PC-9 (cell line): ENCODE results near the gene RPS29. TPM values are rescaled to one million over a fixed set of nuclear protein-coding genes. Genes with fewer than 3 reads are reported as not detected.

ENCODE experiments used
- BruUV-seq: library from RNA; stranded (reverse); fragments of 400-500 nt; replicated peaks from 2 replicates; lab custom pipeline; 2021; lab: Mats Ljungman, UMichigan
- CTCF ChIA-PET: fragments of 300-600 bp; sonication (Branson Sonifier 250); formaldehyde crosslinking; loops from one replicate; lab custom pipeline; 2022; ENCODE audit warnings: antibody characterized with exemption; lab: Charles Lee
- POLR2A ChIA-PET: fragments of 300-600 bp; sonication (Branson Sonifier 250); formaldehyde crosslinking; loops from one replicate; lab custom pipeline; 2022; ENCODE audit warnings: antibody characterized with exemption; ENCODE audit not compliant: unreplicated experiment; lab: Charles Lee
- DNase-seq, 2 experiments: peaks; one replicate each; pipeline versions ENCODE4 v3.0.0 to v3.0.0-alpha.2; 2015 to 2022; ENCODE audit warnings: mixed read lengths in 1 of 2
- H2AFZ ChIP-seq: fragments of 200-600 bp; sonication (generic); 2 replicates; pipeline ENCODE4 v1.8.1; 2017; ENCODE audit warnings: antibody characterized with exemption
- H3F3A ChIP-seq: fragments of 200-600 bp; sonication (generic); 2 replicates; pipeline ENCODE4 v1.8.1; 2017; ENCODE audit warnings: antibody characterized with exemption, mild to moderate bottlenecking, low read depth; ENCODE audit not compliant: insufficient read depth
- H3K27ac ChIP-seq: fragments of 200-600 bp; sonication (generic); 2 replicates; pipeline ENCODE4 v1.6.1; 2016; ENCODE audit warnings: mixed run types
- H3K27me3 ChIP-seq: fragments of 200-600 bp; sonication (generic); 2 replicates; pipeline ENCODE4 v1.6.1; 2016; ENCODE audit warnings: low read depth, mixed run types; ENCODE audit not compliant: insufficient read depth
- H3K36me3 ChIP-seq: fragments of 200-600 bp; sonication (generic); 2 replicates; pipeline ENCODE4 v1.6.1; 2016; ENCODE audit warnings: low read depth, mixed run types
- H3K4me1 ChIP-seq: fragments of 200-600 bp; sonication (generic); replicated peaks from 2 replicates; pipeline ENCODE4 v1.6.1; 2016; ENCODE audit warnings: mixed run types; ENCODE audit not compliant: insufficient read depth
- H3K4me2 ChIP-seq: fragments of 200-600 bp; sonication (generic); 2 replicates; pipeline ENCODE4 v1.6.1; 2017; ENCODE audit warnings: mixed run types
- H3K4me3 ChIP-seq: fragments of 200-600 bp; sonication (generic); 2 replicates; pipeline ENCODE4 v1.6.1; 2016; ENCODE audit warnings: mixed run types
- H3K79me2 ChIP-seq: fragments of 200-600 bp; sonication (generic); 2 replicates; pipeline ENCODE4 v1.6.1; 2017; ENCODE audit warnings: low read depth, mixed run types
- H3K9me2 ChIP-seq: fragments of 200-600 bp; sonication (generic); 2 replicates; pipeline ENCODE4 v1.8.1; 2017; ENCODE audit warnings: mild to moderate bottlenecking; ENCODE audit not compliant: insufficient read depth
- H3K9me3 ChIP-seq: fragments of 200-600 bp; sonication (generic); 2 replicates; pipeline ENCODE4 v1.8.1; 2016; ENCODE audit warnings: low read depth; ENCODE audit not compliant: insufficient read depth
- H4K20me1 ChIP-seq: fragments of 200-600 bp; sonication (generic); 2 replicates; pipeline ENCODE4 v1.8.1; 2017; ENCODE audit not compliant: insufficient read depth
- EZH2 ChIP-seq: fragments of 200-600 bp; sonication (generic); IDR thresholded peaks from 2 replicates; pipeline ENCODE4 v1.8.0; 2017; ENCODE audit warnings: antibody characterized with exemption, low read depth
- intact Hi-C: fragments of 100-400 bp; cut with micrococcal nuclease; formaldehyde crosslinking; loops from one replicate; pipeline ENCODE4 v1.10.0; 2022; ENCODE audit not compliant: unreplicated experiment
- total RNA-seq: library from RNA; stranded (reverse); gene quantifications from 2 replicates; pipeline ENCODE4 v1.2.3, GENCODE V29; 2021
- TF ChIP-seq, protein P1 (sequence below): fragments of 200-600 bp; sonication (generic); conservative IDR thresholded peaks from 2 replicates; pipeline ENCODE4 v1.6.1; 2017; ENCODE audit warnings: mixed run types, antibody characterized with exemption, mild to moderate bottlenecking, moderate library complexity

The RPS29 gene
- total RNA-seq, 1 experiment from 2014 or later: 1,294 TPM

- Histone ChIP-seq H4K20me1 (peaks cover 38% of the 10 kb centered on the region), H3K79me2 (peaks cover 87% of the 10 kb centered on the region), H3K4me1 (peaks cover 50% of the 10 kb centered on the region), H3K36me3 (peaks cover 20% of the 10 kb centered on the region), H3K4me2 (peak overlapping the region; percentile 98), H3K27me3 (no peaks in the 10 kb centered on the region), H3K9me3 (no peaks in the 10 kb centered on the region), H2AFZ (no peak overlapping the region), H3K27ac (peak overlapping the region; percentile 75; the same call in 1 of the 2 replicates), H3K4me3 (peak overlapping the region; percentile 100; the same call in 1 of the 2 replicates), H3F3A (peaks cover 31% of the 10 kb centered on the region), H3K9me2 (no peaks in the 10 kb centered on the region)
- TF ChIP-seq, protein P1, sequence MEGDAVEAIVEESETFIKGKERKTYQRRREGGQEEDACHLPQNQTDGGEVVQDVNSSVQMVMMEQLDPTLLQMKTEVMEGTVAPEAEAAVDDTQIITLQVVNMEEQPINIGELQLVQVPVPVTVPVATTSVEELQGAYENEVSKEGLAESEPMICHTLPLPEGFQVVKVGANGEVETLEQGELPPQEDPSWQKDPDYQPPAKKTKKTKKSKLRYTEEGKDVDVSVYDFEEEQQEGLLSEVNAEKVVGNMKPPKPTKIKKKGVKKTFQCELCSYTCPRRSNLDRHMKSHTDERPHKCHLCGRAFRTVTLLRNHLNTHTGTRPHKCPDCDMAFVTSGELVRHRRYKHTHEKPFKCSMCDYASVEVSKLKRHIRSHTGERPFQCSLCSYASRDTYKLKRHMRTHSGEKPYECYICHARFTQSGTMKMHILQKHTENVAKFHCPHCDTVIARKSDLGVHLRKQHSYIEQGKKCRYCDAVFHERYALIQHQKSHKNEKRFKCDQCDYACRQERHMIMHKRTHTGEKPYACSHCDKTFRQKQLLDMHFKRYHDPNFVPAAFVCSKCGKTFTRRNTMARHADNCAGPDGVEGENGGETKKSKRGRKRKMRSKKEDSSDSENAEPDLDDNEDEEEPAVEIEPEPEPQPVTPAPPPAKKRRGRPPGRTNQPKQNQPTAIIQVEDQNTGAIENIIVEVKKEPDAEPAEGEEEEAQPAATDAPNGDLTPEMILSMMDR: no peak
- TF ChIP-seq EZH2: no peak
- DNase-seq: no peak
- BruUV-seq: no TSS peak
- ChIA-PET POLR2A (interaction anchor here (0.5 kb wide), 1 partner anchor 37 kb away, joined by 4 read pairs; the partner anchor contains the start of gene RPS29), CTCF (interaction anchor here (0.6 to 1.2 kb wide), 2 partner anchors 215 to 230 kb away, joined by 4 to 5 read pairs; no protein-coding TSS in a partner anchor)
- intact Hi-C loops: loop anchor here (5.0 kb wide), 1 partner anchor 36 kb away; the partner anchor contains the start of gene RPS29
Observed at GRCh38 chr14:49623387-49623786, 37.2 kb upstream of the RPS29 start.

GRCh38 chr14:49622022-49622607 lies 35.9 kb upstream of the RPS29 start:
- H3K79me2 ChIP-seq: peaks cover 87% of the 10 kb centered on the region
- intact Hi-C loops: loop anchor here (5.0 kb wide), 1 partner anchor 35 kb away; the partner anchor contains the start of gene RPS29
- H3K4me2 ChIP-seq: peak overlapping the region; percentile 98
- H3F3A ChIP-seq: peaks cover 44% of the 10 kb centered on the region
- CTCF ChIA-PET: interaction anchor here (0.6 kb wide), 1 partner anchor 307 kb away, joined by 6 read pairs; no protein-coding TSS in a partner anchor
- H3K4me1 ChIP-seq: peaks cover 62% of the 10 kb centered on the region
- no peak overlapping the region for H3K27ac ChIP-seq
- H3K4me3 ChIP-seq: peak overlapping the region; percentile 100
- no peaks in the 10 kb centered on the region for H3K27me3 ChIP-seq
- no peak for DNase-seq
- H3K9me3 ChIP-seq: no peaks in the 10 kb centered on the region
- no TSS peak for BruUV-seq
- no peaks in the 10 kb centered on the region for H3K9me2 ChIP-seq
- peaks cover 41% of the 10 kb centered on the region for H4K20me1 ChIP-seq
- no peak for TF ChIP-seq EZH2
- TF ChIP-seq, protein P1: no peak
- H2AFZ ChIP-seq: no peak overlapping the region; the same call in 1 of the 2 replicates
- H3K36me3 ChIP-seq: peaks cover 28% of the 10 kb centered on the region
- POLR2A ChIA-PET: interaction anchor here (0.7 kb wide), 1 partner anchor 775 kb away, joined by 3 read pairs; the partner anchor contains the start of gene CDKL1

DNA sequence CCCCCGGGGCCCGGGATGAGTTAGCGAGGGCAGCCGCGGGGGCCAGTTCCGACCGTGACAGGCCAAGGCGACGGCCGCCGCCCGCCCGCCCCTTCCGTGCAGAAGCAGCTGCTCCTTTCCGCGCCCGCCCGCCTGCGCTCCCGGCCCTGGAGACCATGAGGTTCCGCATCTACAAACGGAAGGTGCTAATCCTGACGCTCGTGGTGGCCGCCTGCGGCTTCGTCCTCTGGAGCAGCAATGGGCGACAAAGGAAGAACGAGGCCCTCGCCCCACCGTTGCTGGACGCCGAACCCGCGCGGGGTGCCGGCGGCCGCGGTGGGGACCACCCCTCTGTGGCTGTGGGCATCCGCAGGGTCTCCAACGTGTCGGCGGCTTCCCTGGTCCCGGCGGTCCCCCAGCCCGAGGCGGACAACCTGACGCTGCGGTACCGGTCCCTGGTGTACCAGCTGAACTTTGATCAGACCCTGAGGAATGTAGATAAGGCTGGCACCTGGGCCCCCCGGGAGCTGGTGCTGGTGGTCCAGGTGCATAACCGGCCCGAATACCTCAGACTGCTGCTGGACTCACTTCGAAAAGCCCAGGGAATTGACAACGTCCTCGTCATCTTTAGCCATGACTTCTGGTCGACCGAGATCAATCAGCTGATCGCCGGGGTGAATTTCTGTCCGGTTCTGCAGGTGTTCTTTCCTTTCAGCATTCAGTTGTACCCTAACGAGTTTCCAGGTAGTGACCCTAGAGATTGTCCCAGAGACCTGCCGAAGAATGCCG lies 35.1 kb upstream of the RPS29 start:
- Histone ChIP-seq H2AFZ (peak overlapping the region; percentile 88), H3F3A (peaks cover 47% of the 10 kb centered on the region), H3K27ac (peak overlapping the region; percentile 96; the same call in 1 of the 2 replicates), H3K4me2 (peak overlapping the region; percentile 98), H3K9me2 (no peaks in the 10 kb centered on the region), H3K9me3 (no peaks in the 10 kb centered on the region), H4K20me1 (peaks cover 44% of the 10 kb centered on the region), H3K79me2 (peaks cover 81% of the 10 kb centered on the region), H3K4me3 (peak overlapping the region; percentile 100), H3K27me3 (no peaks in the 10 kb centered on the region), H3K4me1 (peaks cover 64% of the 10 kb centered on the region), H3K36me3 (peaks cover 27% of the 10 kb centered on the region)
- no TSS peak for BruUV-seq
- intact Hi-C loops: loop anchor here (5.0 kb wide), 1 partner anchor 34 kb away; the partner anchor contains the start of gene RPS29
- TF ChIP-seq, protein P1: no peak
- TF ChIP-seq EZH2: no peak
- CTCF ChIA-PET: interaction anchor here (0.5 to 2.0 kb wide), 5 partner anchors 13 to 308 kb away, joined by 3 to 10 read pairs (median 6); no protein-coding TSS in a partner anchor
- POLR2A ChIA-PET: interaction anchor here (0.6 kb wide), 1 partner anchor 9 kb away, joined by 3 read pairs; no protein-coding TSS in a partner anchor
- peak in 1 of 2 experiments; percentile 46 for DNase-seq
